Mesendoderm (in vitro differentiated cells): Measurements from ENCODE around the gene DBET.
"Not testable (repeated sequence)": the region's sequence is repeated elsewhere in the genome, so short reads cannot be mapped to it uniquely, and the experiment has no call there.

Source experiments
- DNase-seq: peaks from one replicate; pipeline ENCODE4 v3.0.0; 2013
- H2AK5ac ChIP-seq: 2 replicates; pipeline ENCODE4 v1.6.1; 2013; ENCODE audit warnings: low read length, inconsistent platforms
- H2BK120ac ChIP-seq: 2 replicates; pipeline ENCODE4 v1.6.1; 2013; ENCODE audit warnings: low read depth, mild to moderate bottlenecking, low read length, moderate library complexity, mixed read lengths
- H2BK15ac ChIP-seq: replicated peaks from 2 replicates; pipeline ENCODE4 v1.6.1; 2013; ENCODE audit warnings: low read depth, mild to moderate bottlenecking, moderate library complexity
- H2BK5ac ChIP-seq: 2 replicates; pipeline ENCODE4 v1.6.1; 2013; ENCODE audit warnings: low read length, inconsistent platforms
- H3K18ac ChIP-seq: 2 replicates; pipeline ENCODE4 v1.6.1; 2013; ENCODE audit warnings: mild to moderate bottlenecking, low read length, mixed read lengths
- H3K23ac ChIP-seq: one replicate; pipeline ENCODE4 v1.6.1; 2013; ENCODE audit warnings: low read length
- H3K27ac ChIP-seq: 2 replicates; pipeline ENCODE4 v1.5.1; 2013; ENCODE audit warnings: low read depth, mild to moderate bottlenecking, inconsistent platforms, low read length, moderate library complexity
- H3K27me3 ChIP-seq: 2 replicates; pipeline ENCODE4 v1.6.1; 2013; ENCODE audit warnings: low read length, control low read depth, mild to moderate bottlenecking, inconsistent platforms; ENCODE audit not compliant: insufficient read depth, poor library complexity
- H3K36me3 ChIP-seq: 2 replicates; pipeline ENCODE4 v1.6.1; 2013; ENCODE audit warnings: low read length, inconsistent platforms; ENCODE audit not compliant: control insufficient read depth, insufficient read depth
- H3K4ac ChIP-seq: one replicate; pipeline ENCODE4 v1.6.1; 2013; ENCODE audit warnings: low read depth, mild to moderate bottlenecking, low read length, moderate library complexity
- H3K4me1 ChIP-seq: 2 replicates; pipeline ENCODE4 v1.6.1; 2013; ENCODE audit warnings: low read depth, low read length, inconsistent platforms; ENCODE audit not compliant: control insufficient read depth
- H3K4me2 ChIP-seq: 2 replicates; pipeline ENCODE4 v1.6.1; 2013; ENCODE audit warnings: low read length
- H3K4me3 ChIP-seq: 2 replicates; pipeline ENCODE4 v1.5.1; 2013; ENCODE audit warnings: mild to moderate bottlenecking, low read length
- H3K56ac ChIP-seq: one replicate; pipeline ENCODE4 v1.6.1; 2013; ENCODE audit warnings: low read length
- H3K79me1 ChIP-seq: 2 replicates; pipeline ENCODE4 v1.6.1; 2013; ENCODE audit warnings: low read length, inconsistent platforms
- H3K79me2 ChIP-seq: 2 replicates; pipeline ENCODE4 v1.6.1; 2013; ENCODE audit warnings: mild to moderate bottlenecking, low read length; ENCODE audit not compliant: control insufficient read depth, insufficient read depth
- H3K9ac ChIP-seq: 2 replicates; pipeline ENCODE4 v1.6.1; 2013; ENCODE audit warnings: low read length, inconsistent platforms
- H4K5ac ChIP-seq: one replicate; pipeline ENCODE4 v1.6.1; 2013; ENCODE audit warnings: low read length
- H4K8ac ChIP-seq: one replicate; pipeline ENCODE4 v1.6.1; 2013; ENCODE audit warnings: low read depth, mild to moderate bottlenecking, control low read depth, low read length, moderate library complexity
- WGBS: extraction: QIAGEN DNeasy Blood & Tissue Kit; methylation state at CpG from one replicate; pipeline ENCODE4 v1.1.7; 2013; ENCODE audit warnings: low lambda C conversion rate, missing lambda C conversion rate; ENCODE audit not compliant: insufficient coverage; ENCODE audit errors: extremely low coverage; 5-methylcytosine and 5-hydroxymethylcytosine counted together

The DBET gene

DNA sequence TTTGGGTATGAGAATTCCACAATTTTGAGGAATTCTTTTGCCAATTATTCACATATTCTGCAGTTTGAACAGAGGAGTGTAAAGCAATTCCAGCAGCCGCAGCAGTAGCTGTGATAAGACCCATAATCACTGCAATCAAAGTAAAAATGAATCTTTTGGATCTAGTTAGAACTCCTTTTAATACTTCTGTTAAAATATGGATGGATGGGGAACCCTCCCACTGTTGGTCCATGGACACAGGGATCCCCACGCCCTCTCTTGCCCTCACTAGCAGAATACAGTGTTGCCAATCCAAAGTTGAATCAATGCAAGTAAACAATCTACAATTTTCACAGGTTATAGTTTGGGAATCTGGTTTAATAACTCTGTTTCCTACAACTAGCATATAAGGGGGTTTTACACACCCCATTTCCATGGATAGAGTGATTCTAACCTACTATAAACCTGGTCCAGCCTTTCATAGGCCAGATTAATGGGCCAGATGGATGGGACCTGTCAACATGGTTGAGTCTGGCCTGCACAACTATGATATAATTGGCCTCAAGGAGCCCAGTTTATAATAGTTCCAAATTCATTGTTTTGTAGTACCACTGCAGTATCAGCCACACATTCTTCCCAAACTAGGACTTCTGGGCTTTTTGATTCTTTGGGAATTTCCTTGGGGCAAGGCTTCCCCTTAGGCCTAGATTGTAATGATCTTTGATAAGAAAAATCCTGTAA, 43.6 kb downstream of the DBET start:
- peak overlapping the region; percentile 5 for H3K4me3 ChIP-seq
- H3K9ac ChIP-seq, H3K18ac ChIP-seq, H4K8ac ChIP-seq, H2BK120ac ChIP-seq, H3K56ac ChIP-seq, H3K79me1 ChIP-seq, H3K27me3 ChIP-seq, H2BK15ac ChIP-seq, H2AK5ac ChIP-seq, H3K36me3 ChIP-seq, H3K4ac ChIP-seq, H3K79me2 ChIP-seq, H2BK5ac ChIP-seq, H3K23ac ChIP-seq, H3K4me2 ChIP-seq, DNase-seq, H3K27ac ChIP-seq, H4K5ac ChIP-seq, H3K4me1 ChIP-seq: not testable (repeated sequence)
- WGBS: no CpG with 5 or more reads among the region's 2 CpGs

DNA sequence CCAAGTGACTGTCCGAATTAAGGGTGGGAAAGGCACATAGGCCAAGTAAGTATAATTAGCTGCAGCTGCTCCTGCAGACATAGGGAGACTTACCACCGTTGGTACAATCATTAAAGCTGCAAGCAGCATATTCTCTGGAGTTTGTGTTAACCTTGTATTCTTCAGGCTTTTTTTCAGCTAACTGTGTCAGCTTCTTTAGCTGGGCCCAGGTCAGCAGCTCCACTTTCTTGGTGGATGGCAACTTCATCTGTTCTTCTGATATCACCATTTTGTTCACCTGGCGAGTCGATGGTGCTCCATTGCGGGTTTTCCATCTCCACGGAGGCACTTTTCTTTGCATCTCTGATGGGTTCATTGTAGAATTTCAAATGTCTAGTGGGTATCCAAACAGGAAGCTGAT, 44.5 kb downstream of the DBET start:
- H4K5ac ChIP-seq, H3K4me1 ChIP-seq, H3K56ac ChIP-seq, H3K9ac ChIP-seq, H3K36me3 ChIP-seq, DNase-seq, H3K79me1 ChIP-seq, H3K4ac ChIP-seq, H3K27ac ChIP-seq, H3K27me3 ChIP-seq, H2BK120ac ChIP-seq, H4K8ac ChIP-seq, H2BK15ac ChIP-seq, H3K79me2 ChIP-seq, H3K4me2 ChIP-seq, H3K23ac ChIP-seq, H3K18ac ChIP-seq, H2AK5ac ChIP-seq, H2BK5ac ChIP-seq: not testable (repeated sequence)
- no CpG with 5 or more reads among the region's 6 CpGs for WGBS
- peak overlapping the region; percentile 44 for H3K4me3 ChIP-seq

DNA sequence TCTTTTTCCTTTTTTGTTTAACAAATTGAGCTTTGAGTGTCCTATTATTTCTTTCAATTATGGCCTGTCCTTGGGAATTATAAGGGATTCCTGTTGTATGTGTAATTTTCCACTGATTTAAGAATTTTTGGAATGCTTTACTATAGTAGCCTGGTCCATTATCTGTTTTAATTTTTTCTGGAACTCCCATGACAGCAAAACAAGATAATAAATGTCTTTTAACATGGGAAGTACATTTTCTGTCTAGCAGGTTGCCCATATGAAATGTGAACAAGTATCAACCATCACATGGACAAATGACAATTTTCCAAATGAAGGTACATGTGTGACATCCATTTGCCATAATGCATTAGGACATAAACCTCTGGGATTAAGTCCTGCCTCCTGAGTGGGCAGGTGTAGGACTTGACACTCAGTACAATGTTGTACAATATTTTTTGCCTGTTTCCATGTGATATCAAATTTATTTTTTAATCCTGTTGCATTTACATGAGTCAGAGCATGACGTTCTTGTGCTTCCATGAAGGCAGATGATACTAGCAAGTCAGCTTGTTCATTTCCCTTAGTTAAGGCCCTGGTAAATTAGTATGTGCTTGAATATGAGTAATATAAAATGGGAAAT, 45.2 kb downstream of the DBET start:
- not testable (repeated sequence) for H4K8ac ChIP-seq, H3K4me1 ChIP-seq, H3K56ac ChIP-seq, H3K79me1 ChIP-seq, H2BK120ac ChIP-seq, H3K4ac ChIP-seq, H3K18ac ChIP-seq, H3K4me2 ChIP-seq, H3K9ac ChIP-seq, H3K27me3 ChIP-seq, H2AK5ac ChIP-seq, H3K79me2 ChIP-seq, H3K23ac ChIP-seq, H4K5ac ChIP-seq, H3K27ac ChIP-seq, DNase-seq, H3K36me3 ChIP-seq, H2BK5ac ChIP-seq, H2BK15ac ChIP-seq
- H3K4me3 ChIP-seq: peak overlapping the region; percentile 13
- WGBS: no CpG with 5 or more reads among the region's 1 CpG

DNA sequence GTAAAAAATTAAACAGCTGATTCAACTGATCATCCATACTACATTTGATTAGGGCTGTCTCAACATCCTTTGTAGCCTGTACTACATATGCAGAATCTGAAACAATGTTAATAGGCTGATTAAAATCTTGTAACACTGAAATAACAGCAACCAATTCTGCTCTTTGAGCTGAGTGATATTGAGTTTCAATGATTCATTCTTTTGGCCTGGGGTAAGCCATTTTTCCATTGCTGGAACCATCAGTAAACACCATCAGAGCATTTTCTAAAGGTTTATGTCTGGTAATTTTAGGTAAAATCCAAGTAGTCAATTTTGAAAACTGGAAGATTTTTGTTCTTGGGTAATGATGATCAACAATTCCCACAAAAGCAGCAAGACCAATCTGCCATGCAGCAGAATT, 45.7 kb downstream of the DBET start:
- H3K27me3 ChIP-seq, H2BK5ac ChIP-seq, H2AK5ac ChIP-seq, H3K56ac ChIP-seq, H3K4me1 ChIP-seq, H3K18ac ChIP-seq, H2BK15ac ChIP-seq, H3K23ac ChIP-seq, H3K4me2 ChIP-seq, H3K4ac ChIP-seq, H3K9ac ChIP-seq, H3K79me1 ChIP-seq, H3K27ac ChIP-seq, H4K5ac ChIP-seq, H3K36me3 ChIP-seq, H3K79me2 ChIP-seq, H3K4me3 ChIP-seq, DNase-seq, H2BK120ac ChIP-seq, H4K8ac ChIP-seq: not testable (repeated sequence)

DNA sequence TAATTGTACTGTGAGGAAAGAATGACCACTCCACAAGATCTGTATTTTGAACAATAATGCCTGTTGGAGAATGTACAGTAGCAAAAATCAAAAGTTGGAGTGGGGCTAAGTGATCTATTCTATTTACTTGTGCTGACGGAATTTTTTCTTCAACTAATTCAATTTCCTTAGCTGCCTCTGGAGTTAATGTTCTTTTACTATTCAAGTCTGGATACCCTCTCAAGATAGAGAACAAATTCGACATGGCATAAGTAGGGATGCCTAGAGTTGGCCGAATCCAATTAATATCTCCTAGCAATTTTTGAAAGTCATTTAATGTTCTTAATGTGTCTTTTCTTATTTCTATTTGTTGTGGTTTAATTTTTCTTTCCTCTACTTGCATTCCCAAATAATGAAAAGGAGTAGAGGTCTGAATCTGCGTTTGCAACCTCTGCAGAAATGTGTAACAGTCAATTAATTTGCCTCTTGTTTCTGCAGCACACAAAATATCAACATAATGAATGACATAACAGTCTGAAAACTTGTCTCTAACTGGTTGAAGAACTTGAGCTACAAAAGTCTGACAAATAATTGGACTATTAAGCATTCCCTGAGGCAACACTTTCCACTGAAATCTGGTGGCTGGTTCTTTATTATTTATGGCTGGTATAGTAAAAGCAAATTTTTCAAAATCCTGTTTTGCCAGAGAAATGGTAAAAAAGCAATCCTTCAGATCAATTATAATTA, 46.4 kb downstream of the DBET start:
- H3K4me2 ChIP-seq, H3K4me1 ChIP-seq, H3K79me2 ChIP-seq, H3K27ac ChIP-seq, H3K4me3 ChIP-seq, H3K79me1 ChIP-seq, H3K4ac ChIP-seq, H4K8ac ChIP-seq, H3K27me3 ChIP-seq, H3K23ac ChIP-seq, H3K9ac ChIP-seq, H3K18ac ChIP-seq, DNase-seq, H4K5ac ChIP-seq, H3K56ac ChIP-seq, H2BK120ac ChIP-seq, H2BK5ac ChIP-seq, H2AK5ac ChIP-seq, H3K36me3 ChIP-seq, H2BK15ac ChIP-seq: not testable (repeated sequence)
- no CpG with 5 or more reads among the region's 4 CpGs for WGBS
